ENCODE results near the gene HOOK2.
"Not testable (repeated sequence)": the region's sequence is repeated elsewhere in the genome, so short reads cannot be mapped to it uniquely, and the experiment has no call there.

HOOK2 gene

GRCh38 chr19:12720296-12720695 is 55.1 kb downstream of the HOOK2 start:
- no peak for DNase-seq

DNA sequence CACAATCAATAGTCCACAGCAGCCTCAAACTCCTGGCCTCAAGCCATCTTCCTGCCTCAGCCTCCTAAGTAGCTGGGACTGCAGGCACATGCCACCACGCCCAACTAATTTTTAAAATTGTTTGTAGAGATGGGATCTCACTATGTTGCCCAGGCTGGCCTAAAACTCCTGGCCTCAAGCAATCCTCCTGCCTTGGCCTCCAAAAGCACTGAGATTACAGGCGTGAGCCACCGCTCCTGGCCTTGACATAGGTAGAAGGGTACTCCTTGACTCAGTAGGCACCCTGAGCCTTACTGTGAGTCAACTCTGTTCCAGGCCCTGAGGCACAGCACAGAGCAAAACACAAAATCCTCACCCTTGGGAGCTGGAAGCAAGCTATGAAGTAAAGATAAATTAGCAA is 59.4 kb downstream of the HOOK2 start:
- no peak for DNase-seq

- DNase-seq: no peak
Measured at GRCh38 chr19:12715102-12715501, 60.2 kb downstream of the HOOK2 start.

- DNase-seq: not testable (repeated sequence)
Measured at GRCh38 chr19:12713304-12713703, 62.0 kb downstream of the HOOK2 start.

Measured in activated CD4-positive, alpha-beta T cell treated with anti-CD3 and anti-CD28 coated beads, Interleukin-10, Interleukin-2, amounts not matched to agents 100 ng/mL and 50 ng/mL, durations not matched to agents 16 hours and 8 hours (primary cell).